Sigmoid colon (tissue), 4 donors: ENCODE measurements around the gene UBALD1.

Source experiments
- CTCF ChIP-seq, 4 experiments: fragments of 450-650 bp in 3 of 4; fragments of 200-600 bp in 1 of 4; IDR thresholded peaks; one replicate each; pipeline ENCODE4 v1.5.1; 2016 to 2019; ENCODE audit warnings: antibody characterized with exemption in 4 of 4, mild to moderate bottlenecking in 3 of 4, moderate library complexity in 2 of 4
- POLR2AphosphoS5 ChIP-seq, 4 donors: sonication (generic); formaldehyde crosslinking; IDR thresholded peaks; one replicate each; pipeline ENCODE4 v1.6.1; 2017; ENCODE audit warnings: antibody characterized with exemption in 4 of 4

DNA sequence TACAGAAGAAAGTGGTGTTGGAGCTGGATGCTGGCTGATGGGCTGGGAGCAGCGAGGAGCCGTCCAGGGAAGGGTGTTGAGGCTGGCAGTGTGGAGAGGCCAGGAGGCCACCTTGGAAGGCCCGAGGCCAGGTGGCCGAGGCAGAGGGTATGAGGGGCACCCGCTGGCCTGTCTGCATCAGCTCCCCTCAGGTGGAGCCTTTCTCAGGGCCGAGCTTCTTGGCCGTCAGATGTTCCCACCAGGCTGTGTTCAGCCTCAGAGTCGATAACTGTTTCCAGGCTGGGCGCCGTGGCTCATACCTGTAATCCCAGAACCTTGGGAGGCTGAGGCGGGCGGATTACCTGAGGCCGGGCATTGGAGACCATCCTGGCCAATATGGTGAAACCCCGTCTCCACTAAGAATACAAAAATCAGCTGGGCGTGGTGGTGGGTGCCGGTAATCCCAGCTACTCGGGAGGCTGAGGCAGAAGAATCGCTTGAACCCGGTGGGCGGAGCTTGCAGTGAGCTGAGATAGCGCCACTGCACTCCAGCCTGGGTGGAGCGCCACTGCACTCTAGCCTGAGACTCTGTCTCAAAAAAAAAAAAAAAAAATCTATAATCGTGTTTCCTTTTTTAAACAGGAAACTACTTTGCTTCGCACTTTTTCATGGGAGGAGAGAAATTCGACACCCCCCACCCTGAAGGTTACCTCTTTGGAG, 35.2 kb upstream of the UBALD1 start:
- TF ChIP-seq POLR2AphosphoS5 (IDR thresholded peaks at IDR 0.05) (no peak), CTCF (IDR thresholded peaks at IDR 0.05) (no peak)
